Cardiac fibroblast (primary cell): ENCODE measurements around the gene LTBP4.
A peak's percentile ranks its signal among the peaks of the same experiment; 100 is the strongest.

Experiments used
- DNase-seq, 2 donors: peaks; one replicate each; pipeline versions ENCODE4 v3.0.0 to v3.0.0-alpha.2; 2010; ENCODE audit warnings: low read depth in 2 of 2
- H3K4me3 ChIP-seq, 2 donors: replicated peaks in 1 of 2; 1 replicate in 1 of 2; 2 replicates in 1 of 2; pipeline ENCODE4 v1.5.1; 2011; ENCODE audit warnings: low read depth in 2 of 2, low read length in 2 of 2, mild to moderate bottlenecking in 2 of 2, moderate library complexity in 1 of 2
- CTCF ChIP-seq: IDR thresholded peaks from one replicate; pipeline ENCODE4 v1.5.1; 2011; ENCODE audit warnings: low read depth, mild to moderate bottlenecking, low read length, inconsistent platforms

LTBP4 gene

GRCh38 chr19:40598121-40598917 is 2.9 kb upstream of the LTBP4 start:
- peak; percentile 87 for DNase-seq
- peak; percentile 98 for TF ChIP-seq CTCF
- peak overlapping the region; percentile 29 to 32 for H3K4me3 ChIP-seq

GRCh38 chr19:40598918-40599307 is 2.3 kb upstream of the LTBP4 start:
- DNase-seq, result no peak
- TF ChIP-seq CTCF, result no peak
- H3K4me3 ChIP-seq, result no peak overlapping the region

- no peak for TF ChIP-seq CTCF
- no peak overlapping the region for H3K4me3 ChIP-seq
- DNase-seq, result no peak
Measured at GRCh38 chr19:40599331-40599901, 1.8 kb upstream of the LTBP4 start.

GRCh38 chr19:40599902-40600569 is 1.1 kb upstream of the LTBP4 start:
- DNase-seq, result no peak
- no peak overlapping the region for H3K4me3 ChIP-seq
- no peak for TF ChIP-seq CTCF

- TF ChIP-seq CTCF, result no peak
- no peak for DNase-seq
- peak overlapping the region; percentile 15 to 18 for H3K4me3 ChIP-seq
Measured at GRCh38 chr19:40600570-40601133, 517 bp upstream of the LTBP4 start.

GRCh38 chr19:40603071-40603388 is 1.9 kb downstream of the LTBP4 start:
- no peak for DNase-seq
- TF ChIP-seq CTCF, result no peak
- H3K4me3 ChIP-seq, result peak overlapping the region; percentile 48 to 55
